Right lobe of liver (tissue), 4 donors: ENCODE data around the gene PLCL2.

Source experiments
- CTCF ChIP-seq, 4 donors: fragments of 200-600 bp in 3 of 4; fragments of 450-650 bp in 1 of 4; IDR thresholded peaks; one replicate each; pipeline versions ENCODE4 v1.5.1 to v1.8.0; 2016 to 2022; ENCODE audit warnings: antibody characterized with exemption in 4 of 4, mild to moderate bottlenecking in 2 of 4
- POLR2A ChIP-seq: fragments of 450-650 bp; IDR thresholded peaks from one replicate; pipeline ENCODE4 v1.6.1; 2017; ENCODE audit warnings: antibody characterized with exemption, mild to moderate bottlenecking
- donor health status: DM: no; HTN: no; CAD: no.
- donor health status: DM: no; HTN: no; CAD: no.
- donor health status: DM: no; HTN: yes; CAD: no.

GRCh38 chr3:16960125-16960524 lies 75.4 kb downstream of the PLCL2 start:
- no peak for TF ChIP-seq CTCF (IDR thresholded peaks at IDR 0.05)
- TF ChIP-seq POLR2A, result no peak
